Neural cell (in vitro differentiated cells): ENCODE data around the gene SH3D19.

ENCODE experiments used
- CTCF ChIP-seq: fragments of 450-650 bp; IDR thresholded peaks from 2 replicates; pipeline ENCODE4 v1.5.1; 2014; ENCODE audit warnings: antibody characterized with exemption, mild to moderate bottlenecking, moderate library complexity; ENCODE audit not compliant: poor library complexity, severe bottlenecking
- POLR2AphosphoS5 ChIP-seq: IDR thresholded peaks from 2 replicates; pipeline ENCODE4 v1.6.1; 2012
- RAD21 ChIP-seq: fragments of 450-650 bp; conservative IDR thresholded peaks from 2 replicates; pipeline ENCODE4 v1.6.1; 2014; ENCODE audit warnings: antibody characterized with exemption, mild to moderate bottlenecking, moderate library complexity
- SMC3 ChIP-seq: fragments of 450-650 bp; conservative IDR thresholded peaks from 2 replicates; pipeline ENCODE4 v1.6.1; 2014; ENCODE audit warnings: antibody characterized with exemption, mild to moderate bottlenecking, moderate library complexity; ENCODE audit not compliant: poor library complexity
- TAF1 ChIP-seq: IDR thresholded peaks from 2 replicates; pipeline ENCODE4 v1.6.1; 2012; ENCODE audit warnings: low read depth

GRCh38 chr4:151207186-151207585 lies 118.2 kb downstream of the SH3D19 start:
- TF ChIP-seq CTCF (no peak), SMC3 (no peak), POLR2AphosphoS5 (no peak), TAF1 (no peak), RAD21 (no peak)
